Measurements from ENCODE around the gene NUTM2D.
"Not testable (repeated sequence)": the region's sequence is repeated elsewhere in the genome, so short reads cannot be mapped to it uniquely, and the experiment has no call there.

NUTM2D gene

DNA sequence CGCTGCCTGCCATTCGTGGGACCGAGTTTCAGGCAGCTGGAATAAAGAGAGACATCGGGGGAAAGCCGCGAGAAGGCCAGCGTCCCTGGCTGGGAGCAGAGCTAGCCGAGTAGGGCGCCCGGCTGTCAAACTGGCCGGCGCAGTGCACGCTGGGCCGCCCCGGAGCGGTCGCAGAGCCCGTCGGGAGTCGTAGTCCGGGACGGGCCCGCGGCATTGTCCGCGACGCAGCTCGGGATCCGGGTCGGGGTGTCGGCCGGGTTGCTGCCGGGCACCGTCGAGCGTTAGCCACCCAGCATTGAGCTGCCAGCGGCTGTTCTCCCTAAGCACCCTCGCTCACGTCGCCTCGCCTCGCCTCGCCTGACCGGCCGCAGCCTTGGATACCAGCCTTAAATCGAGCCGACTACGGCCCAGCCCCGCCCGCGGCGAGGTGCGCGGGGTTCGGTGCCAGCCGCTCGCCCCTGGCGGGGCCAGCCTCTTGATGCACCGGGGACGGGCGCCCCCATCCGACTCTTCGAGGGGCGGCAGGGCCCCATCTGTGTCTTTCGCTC is 14.8 kb upstream of the NUTM2D start:
- not testable (repeated sequence) for H3K9me3 Mint-ChIP-seq

DNA sequence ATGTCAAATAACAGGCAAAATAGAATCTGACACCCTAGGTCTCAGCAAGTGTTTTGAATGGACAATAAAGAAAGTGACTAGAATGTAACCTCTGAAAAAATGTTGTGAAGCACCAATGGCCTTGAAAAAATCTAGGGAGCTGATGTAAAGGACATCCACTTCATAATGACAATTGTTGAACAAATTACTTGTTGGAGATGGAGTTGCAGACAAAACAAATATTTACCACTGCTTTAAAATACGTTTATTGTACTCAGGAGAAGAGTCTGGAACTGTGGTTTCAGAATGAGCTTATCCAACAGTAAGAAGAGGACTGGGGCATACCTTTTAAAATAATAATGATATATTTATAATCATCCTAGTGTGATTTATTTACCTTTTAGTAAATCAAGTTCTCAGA is 11.8 kb upstream of the NUTM2D start:
- H3K9me3 Mint-ChIP-seq; H3K27ac Mint-ChIP-seq; H3K4me1 Mint-ChIP-seq; H3K36me3 Mint-ChIP-seq; DNase-seq (ENCODE audit: low spot score in 2 of 2); H3K4me3 Mint-ChIP-seq; ATAC-seq: not testable (repeated sequence)

More for the DNA sequence above, 14.8 kb upstream of the NUTM2D start:
- Mint-ChIP-seq H3K4me1 (peaks cover 20% of the 10 kb centered on the region), H3K27ac (peak overlapping the region; percentile 94), H3K4me3 (peak overlapping the region; percentile 87), H3K36me3 (peaks cover 19% of the 10 kb centered on the region)
- peak; percentile 86 for ATAC-seq
- DNase-seq (ENCODE audit: low spot score in 2 of 2), result peak; percentile 71 to 77

- not testable (repeated sequence) for H3K4me1 Mint-ChIP-seq; DNase-seq (ENCODE audit: low spot score in 2 of 2); H3K27ac Mint-ChIP-seq; ATAC-seq; H3K4me3 Mint-ChIP-seq; H3K36me3 Mint-ChIP-seq; H3K9me3 Mint-ChIP-seq
These were observed 7.4 kb upstream of the NUTM2D start for GRCh38 chr10:87350161-87350560.

DNA sequence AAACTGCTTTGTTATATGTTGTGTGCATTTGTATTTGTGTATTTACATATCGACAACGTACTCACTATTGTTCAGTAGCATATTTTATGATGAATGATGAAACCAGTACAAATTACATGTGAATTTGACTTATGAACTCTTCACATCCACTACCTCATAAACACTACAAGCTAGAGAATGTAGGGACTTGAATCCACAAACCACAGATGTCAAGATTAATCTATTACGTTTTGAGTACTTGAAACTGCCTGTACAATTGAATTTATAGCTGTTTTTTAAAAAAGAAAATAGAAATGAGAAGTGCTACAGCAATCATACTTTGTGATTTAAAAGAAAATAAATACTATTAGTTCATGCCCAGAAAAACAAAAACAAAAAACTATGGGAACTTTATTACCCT is 4.7 kb upstream of the NUTM2D start:
- DNase-seq (ENCODE audit: low spot score in 2 of 2); H3K9me3 Mint-ChIP-seq; H3K27ac Mint-ChIP-seq; H3K4me3 Mint-ChIP-seq; H3K4me1 Mint-ChIP-seq; ATAC-seq; H3K36me3 Mint-ChIP-seq: not testable (repeated sequence)

GRCh38 chr10:87355110-87355509 is 2.4 kb upstream of the NUTM2D start:
- H3K27ac Mint-ChIP-seq; H3K9me3 Mint-ChIP-seq; ATAC-seq; DNase-seq (ENCODE audit: low spot score in 2 of 2); H3K4me1 Mint-ChIP-seq; H3K4me3 Mint-ChIP-seq; H3K36me3 Mint-ChIP-seq: not testable (repeated sequence)

- H3K9me3 Mint-ChIP-seq; ATAC-seq; H3K27ac Mint-ChIP-seq; H3K36me3 Mint-ChIP-seq; H3K4me1 Mint-ChIP-seq; H3K4me3 Mint-ChIP-seq; DNase-seq (ENCODE audit: low spot score in 2 of 2): not testable (repeated sequence)
These were observed 615 bp downstream of the NUTM2D start for GRCh38 chr10:87358159-87358558.

DNA sequence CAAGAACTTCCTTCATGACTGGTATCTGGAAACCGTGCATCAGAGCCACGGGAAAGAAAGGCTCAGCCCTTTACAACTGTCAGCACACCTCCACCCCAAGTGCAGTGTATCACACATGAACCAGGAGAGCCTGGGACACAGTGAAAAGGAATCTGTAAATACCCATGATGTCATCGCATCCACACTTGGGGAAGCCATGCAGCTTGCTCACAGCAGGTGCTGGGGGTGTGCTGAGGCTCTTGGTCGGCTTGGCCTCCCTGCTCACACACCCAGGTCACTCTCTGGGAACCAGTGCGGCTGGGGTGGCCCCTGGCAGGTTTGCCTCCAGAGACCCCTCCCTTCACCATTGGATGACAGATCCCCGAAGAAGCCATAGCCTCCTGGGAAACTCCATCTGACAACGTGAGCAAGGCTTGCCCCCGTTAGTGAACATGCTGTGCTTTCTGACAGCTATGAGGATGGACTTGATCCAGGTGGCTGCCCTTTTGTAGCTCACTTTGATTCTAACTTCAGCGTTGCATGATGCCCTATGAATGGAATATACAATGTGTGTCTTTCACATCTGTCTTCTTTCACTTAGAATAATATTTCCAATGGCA is 12.1 kb downstream of the NUTM2D start:
- not testable (repeated sequence) for H3K36me3 Mint-ChIP-seq; DNase-seq (ENCODE audit: low spot score in 2 of 2); H3K4me1 Mint-ChIP-seq; H3K9me3 Mint-ChIP-seq; H3K27ac Mint-ChIP-seq; H3K4me3 Mint-ChIP-seq; ATAC-seq

DNA sequence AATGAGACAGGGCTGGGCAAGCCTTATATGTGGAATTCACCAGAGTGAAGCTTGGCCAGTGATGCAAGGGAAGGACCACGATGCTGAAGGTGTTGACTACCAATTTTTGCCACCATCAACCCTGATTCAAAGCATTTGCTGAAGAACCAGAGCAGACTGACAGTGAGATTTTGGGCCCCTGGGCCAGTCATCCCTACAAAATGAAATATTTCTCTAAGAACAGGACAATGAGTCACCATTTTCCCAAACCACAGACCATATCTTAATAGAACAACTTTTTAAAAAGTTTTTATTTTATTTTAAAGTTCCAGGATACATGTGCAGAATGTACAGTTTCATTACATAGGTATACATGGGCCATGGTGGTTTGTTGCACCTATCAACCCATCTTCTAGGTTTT is 16.5 kb downstream of the NUTM2D start:
- not testable (repeated sequence) for H3K9me3 Mint-ChIP-seq, H3K27ac Mint-ChIP-seq, H3K4me3 Mint-ChIP-seq, H3K4me1 Mint-ChIP-seq, ATAC-seq, H3K36me3 Mint-ChIP-seq
- peak in 1 of 2 donors; percentile 18 for DNase-seq (ENCODE audit: low spot score in 2 of 2)

- H3K9me3 Mint-ChIP-seq; H3K36me3 Mint-ChIP-seq; DNase-seq (ENCODE audit: low spot score in 2 of 2); H3K4me3 Mint-ChIP-seq; H3K4me1 Mint-ChIP-seq; ATAC-seq; H3K27ac Mint-ChIP-seq: not testable (repeated sequence)
These were observed 21.6 kb downstream of the NUTM2D start for GRCh38 chr10:87379115-87379514.

DNA sequence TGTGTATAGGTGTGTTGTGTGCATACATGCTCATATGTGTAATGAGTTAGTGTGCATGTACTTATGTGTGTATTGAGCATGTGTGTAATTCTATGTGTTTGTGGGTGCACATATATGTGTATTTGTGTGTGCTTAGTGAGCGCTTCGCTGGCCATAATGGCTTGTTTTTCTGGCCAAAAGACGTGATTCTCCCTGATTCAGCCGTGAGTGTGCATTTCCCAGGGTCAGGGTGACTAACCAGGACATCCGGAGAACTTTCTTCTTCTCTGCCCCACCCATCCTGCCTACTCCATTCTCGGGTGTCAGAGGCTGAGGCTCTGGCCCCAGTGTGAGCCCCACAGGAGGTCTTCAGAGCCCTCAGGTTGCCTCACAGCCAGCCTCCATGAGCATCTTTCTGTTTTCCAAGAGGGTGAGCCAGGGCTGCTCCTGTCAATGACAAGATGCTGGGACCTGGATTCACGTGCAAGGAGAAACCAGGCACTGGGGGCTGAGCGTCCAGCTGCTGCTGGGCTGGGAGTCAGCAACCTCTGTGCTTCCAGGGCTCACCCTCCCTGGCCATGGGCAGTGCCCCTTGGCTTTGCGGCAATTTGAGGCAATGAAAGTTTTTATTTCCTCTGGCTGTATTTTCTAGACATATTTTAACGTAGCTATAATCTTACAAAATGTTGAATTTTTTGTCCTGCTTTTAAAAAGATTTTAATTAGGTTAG is 25.8 kb downstream of the NUTM2D start:
- not testable (repeated sequence) for H3K4me1 Mint-ChIP-seq, ATAC-seq, H3K36me3 Mint-ChIP-seq, H3K9me3 Mint-ChIP-seq, H3K27ac Mint-ChIP-seq, H3K4me3 Mint-ChIP-seq
- peak in 1 of 2 donors; percentile 18 for DNase-seq (ENCODE audit: low spot score in 2 of 2)

DNA sequence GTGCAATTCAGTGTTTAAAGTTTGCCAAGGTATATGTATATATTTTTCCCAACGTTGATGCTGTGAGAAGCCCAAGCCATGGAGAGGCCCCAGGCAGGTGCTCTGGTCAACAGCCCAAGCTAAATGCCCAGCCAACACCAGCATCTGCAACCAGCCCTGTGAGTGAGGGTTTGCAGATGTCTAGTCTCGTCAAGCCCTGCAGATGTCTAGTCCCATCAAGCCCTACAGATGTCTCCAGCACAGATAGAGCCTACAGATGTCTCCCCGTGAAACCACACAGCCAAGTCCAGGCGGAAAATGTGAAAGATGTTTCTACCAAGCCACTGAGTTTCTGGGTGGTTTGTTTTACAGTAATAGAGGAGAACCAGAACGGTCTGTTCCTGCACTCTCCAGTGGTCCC is 26.7 kb downstream of the NUTM2D start:
- not testable (repeated sequence) for H3K27ac Mint-ChIP-seq; H3K9me3 Mint-ChIP-seq; H3K36me3 Mint-ChIP-seq; H3K4me3 Mint-ChIP-seq; ATAC-seq; DNase-seq (ENCODE audit: low spot score in 2 of 2); H3K4me1 Mint-ChIP-seq

DNA sequence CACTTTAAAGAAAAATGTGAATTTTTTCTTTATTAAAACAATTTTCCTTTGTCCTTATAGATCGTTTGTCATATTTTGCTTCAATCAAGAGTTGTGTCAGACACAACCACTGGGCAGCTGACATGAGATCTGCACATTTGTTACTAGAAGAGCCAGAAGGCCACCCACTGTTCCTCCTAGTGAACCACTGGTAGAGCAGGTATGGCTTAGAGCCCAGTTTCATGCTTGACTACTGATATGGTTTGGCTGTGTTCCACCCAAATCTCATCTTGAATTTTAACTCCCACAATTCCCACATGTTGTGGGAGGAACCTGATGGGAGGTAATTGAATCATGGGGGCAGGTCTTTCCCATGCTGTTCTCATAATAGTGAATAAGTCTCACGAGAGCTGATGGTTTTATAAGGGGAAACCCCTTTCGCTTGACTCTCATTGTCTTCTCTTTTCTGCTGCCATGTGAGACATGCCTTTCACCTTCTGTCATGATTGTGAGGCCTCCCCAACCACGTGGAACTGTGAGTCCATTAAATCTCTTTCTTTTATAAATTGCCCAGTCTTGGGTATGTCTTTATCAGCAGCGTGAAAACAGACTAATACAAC is 28.3 kb downstream of the NUTM2D start:
- H3K9me3 Mint-ChIP-seq; H3K27ac Mint-ChIP-seq; H3K4me1 Mint-ChIP-seq; DNase-seq (ENCODE audit: low spot score in 2 of 2); H3K36me3 Mint-ChIP-seq; H3K4me3 Mint-ChIP-seq: not testable (repeated sequence)
- ATAC-seq, result peak; percentile 73

GRCh38 chr10:87391360-87391759 is 33.8 kb downstream of the NUTM2D start:
- not testable (repeated sequence) for DNase-seq (ENCODE audit: low spot score in 2 of 2); H3K4me3 Mint-ChIP-seq; H3K36me3 Mint-ChIP-seq; H3K9me3 Mint-ChIP-seq; H3K27ac Mint-ChIP-seq; ATAC-seq; H3K4me1 Mint-ChIP-seq

- H3K36me3 Mint-ChIP-seq; H3K4me3 Mint-ChIP-seq; DNase-seq (ENCODE audit: low spot score in 2 of 2); H3K9me3 Mint-ChIP-seq; H3K4me1 Mint-ChIP-seq; H3K27ac Mint-ChIP-seq; ATAC-seq: not testable (repeated sequence)
These were observed 38.7 kb downstream of the NUTM2D start for GRCh38 chr10:87396206-87396605.

- H3K27ac Mint-ChIP-seq; H3K4me1 Mint-ChIP-seq; H3K36me3 Mint-ChIP-seq; H3K4me3 Mint-ChIP-seq; DNase-seq (ENCODE audit: low spot score in 2 of 2); H3K9me3 Mint-ChIP-seq: not testable (repeated sequence)
- peak; percentile 37 for ATAC-seq
These were observed 40.9 kb downstream of the NUTM2D start for GRCh38 chr10:87398436-87398835.

Measured in stimulated activated effector memory CD8-positive, alpha-beta T cell treated with anti-CD3 and anti-CD28 coated beads, Interleukin-12 subunit alpha, Interleukin-12 subunit beta, amount 100 ng/mL, for 72 hours (primary cell).